HepG2 (cell line): ENCODE data around the gene NKD1. TPM values are rescaled to one million over a fixed set of nuclear protein-coding genes. Genes with fewer than 3 reads are reported as not detected.

Experiments
- DMTF1 ChIP-seq: sonication (generic); formaldehyde crosslinking; IDR thresholded peaks from 2 replicates; pipeline ENCODE4 v1.4.0; 2020; ENCODE audit warnings: mild to moderate bottlenecking, missing genetic modification reagents
- DR1 ChIP-seq: sonication (generic); formaldehyde crosslinking; IDR thresholded peaks from 2 replicates; pipeline ENCODE4 v1.8.0; 2021; ENCODE audit warnings: mild to moderate bottlenecking, missing genetic modification reagents, inconsistent platforms
- FLYWCH1 ChIP-seq: sonication (generic); formaldehyde crosslinking; IDR thresholded peaks from 2 replicates; pipeline ENCODE4 v1.8.1; 2023; ENCODE audit warnings: mild to moderate bottlenecking, missing genetic modification reagents
- KDM3A ChIP-seq: IDR thresholded peaks from 2 replicates; pipeline ENCODE4 v1.6.1; 2018; ENCODE audit warnings: low read depth, missing compliant biosample characterization
- MTA3 ChIP-seq: sonication (generic); formaldehyde crosslinking; IDR thresholded peaks from 2 replicates; pipeline ENCODE4 v1.4.0; 2020; ENCODE audit warnings: missing genetic modification reagents
- NFIB ChIP-seq: sonication (generic); formaldehyde crosslinking; IDR thresholded peaks from 2 replicates; pipeline ENCODE4 v1.9.0; 2021; ENCODE audit warnings: missing genetic modification reagents, mild to moderate bottlenecking, borderline replicate concordance
- RAD21 ChIP-seq: fragments of 450-650 bp; formaldehyde crosslinking; IDR thresholded peaks from 2 replicates; pipeline ENCODE4 v1.5.0; 2020; ENCODE audit warnings: mild to moderate bottlenecking
- SNAI1 ChIP-seq: sonication (generic); formaldehyde crosslinking; IDR thresholded peaks from 2 replicates; pipeline ENCODE4 v1.5.0; 2020; ENCODE audit warnings: mild to moderate bottlenecking, missing genetic modification reagents, borderline replicate concordance
- SP4 ChIP-seq: sonication (generic); formaldehyde crosslinking; IDR thresholded peaks from 2 replicates; pipeline ENCODE4 v1.8.1; 2023; ENCODE audit warnings: mild to moderate bottlenecking, missing genetic modification reagents
- TSC22D2 ChIP-seq: sonication (generic); formaldehyde crosslinking; IDR thresholded peaks from 2 replicates; pipeline ENCODE4 v1.5.1; 2020; ENCODE audit warnings: missing genetic modification reagents, mild to moderate bottlenecking, borderline replicate concordance
- ZC3H13 ChIP-seq: sonication (generic); formaldehyde crosslinking; IDR thresholded peaks from 2 replicates; pipeline ENCODE4 v1.8.1; 2023; ENCODE audit warnings: mild to moderate bottlenecking, missing genetic modification reagents, moderate library complexity
- ZMYM3 ChIP-seq: sonication (generic); formaldehyde crosslinking; IDR thresholded peaks from 2 replicates; pipeline ENCODE4 v1.5.1; 2020; ENCODE audit warnings: mild to moderate bottlenecking, missing genetic modification reagents
- ZNF354B ChIP-seq: sonication (generic); formaldehyde crosslinking; IDR thresholded peaks from 2 replicates; pipeline ENCODE4 v1.8.0; 2022; ENCODE audit warnings: mild to moderate bottlenecking, missing genetic modification reagents
- ZNF644 ChIP-seq: IDR thresholded peaks from 2 replicates; pipeline ENCODE4 v1.6.1; 2016; ENCODE audit warnings: low read depth
- ZNF766 ChIP-seq: sonication (generic); formaldehyde crosslinking; IDR thresholded peaks from 2 replicates; pipeline ENCODE4 v1.5.0; 2020; ENCODE audit warnings: missing genetic modification reagents, borderline replicate concordance
- ZNF775 ChIP-seq: sonication (generic); formaldehyde crosslinking; IDR thresholded peaks from 2 replicates; pipeline ENCODE4 v1.4.0; 2020; ENCODE audit warnings: missing genetic modification reagents, mild to moderate bottlenecking, moderate library complexity, borderline replicate concordance
- ZNF839 ChIP-seq: sonication (generic); formaldehyde crosslinking; IDR thresholded peaks from 2 replicates; pipeline ENCODE4 v1.4.0; 2020; ENCODE audit warnings: missing genetic modification reagents, mild to moderate bottlenecking, borderline replicate concordance
- polyA plus RNA-seq, 8 experiments: library from polyadenylated mRNA; depleted of rRNA in 3 of 8; stranded (reverse) in 7 of 8; unstranded in 1 of 8; fragments of >200 nt; fragmentation: Illumina TruSeq in 4 of 8; extraction: Trizol in 4 of 8; gene quantifications; 2 replicates each; pipeline versions ENCODE4 v1.2.1 to v1.2.3, GENCODE V29; 2011 to 2016; ENCODE audit warnings: low read depth in 4 of 8, missing spikeins in 1 of 8, mixed read lengths in 1 of 8; ENCODE audit not compliant: insufficient read depth in 1 of 8
- total RNA-seq, 5 experiments: library from RNA; depleted of rRNA; stranded (reverse); fragments of >200 nt; fragmentation: Illumina TruSeq; extraction: Trizol; gene quantifications; 2 replicates each; pipeline ENCODE4 v1.2.3, GENCODE V29; 2016; ENCODE audit warnings: low read depth in 1 of 5
- TF ChIP-seq, protein P1 (sequence below): sonication (generic); formaldehyde crosslinking; IDR thresholded peaks from 2 replicates; pipeline ENCODE4 v1.4.0; 2020; ENCODE audit warnings: missing genetic modification reagents
- TF ChIP-seq, protein P2 (sequence below): sonication (generic); formaldehyde crosslinking; IDR thresholded peaks from 2 replicates; pipeline ENCODE4 v1.4.0; 2020; ENCODE audit warnings: missing genetic modification reagents
- TF ChIP-seq, protein P3 (sequence below): sonication (generic); formaldehyde crosslinking; IDR thresholded peaks from 2 replicates; pipeline ENCODE4 v1.4.0; 2020; ENCODE audit warnings: missing genetic modification reagents, borderline replicate concordance
- TF ChIP-seq, protein P4 (sequence below): sonication (generic); formaldehyde crosslinking; IDR thresholded peaks from 2 replicates; pipeline ENCODE4 v1.8.1; 2023; ENCODE audit warnings: mild to moderate bottlenecking, moderate library complexity, missing genetic modification reagents

The NKD1 gene
- total and polyA plus RNA-seq, 2 of the 13 experiments (the other 11 are each of a cell fraction or from before 2014, with no cell fraction given): 70.4 to 121 TPM

- TF ChIP-seq, protein P1, sequence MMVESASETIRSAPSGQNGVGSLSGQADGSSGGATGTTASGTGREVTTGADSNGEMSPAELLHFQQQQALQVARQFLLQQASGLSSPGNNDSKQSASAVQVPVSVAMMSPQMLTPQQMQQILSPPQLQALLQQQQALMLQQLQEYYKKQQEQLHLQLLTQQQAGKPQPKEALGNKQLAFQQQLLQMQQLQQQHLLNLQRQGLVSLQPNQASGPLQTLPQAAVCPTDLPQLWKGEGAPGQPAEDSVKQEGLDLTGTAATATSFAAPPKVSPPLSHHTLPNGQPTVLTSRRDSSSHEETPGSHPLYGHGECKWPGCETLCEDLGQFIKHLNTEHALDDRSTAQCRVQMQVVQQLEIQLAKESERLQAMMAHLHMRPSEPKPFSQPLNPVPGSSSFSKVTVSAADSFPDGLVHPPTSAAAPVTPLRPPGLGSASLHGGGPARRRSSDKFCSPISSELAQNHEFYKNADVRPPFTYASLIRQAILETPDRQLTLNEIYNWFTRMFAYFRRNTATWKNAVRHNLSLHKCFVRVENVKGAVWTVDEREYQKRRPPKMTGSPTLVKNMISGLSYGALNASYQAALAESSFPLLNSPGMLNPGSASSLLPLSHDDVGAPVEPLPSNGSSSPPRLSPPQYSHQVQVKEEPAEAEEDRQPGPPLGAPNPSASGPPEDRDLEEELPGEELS (CRISPR knock-in tag): peak; percentile 98
- 0 out of 2 replicates have a peak, but pooled peaks have one; percentile 45 for TF ChIP-seq ZNF644 (CRISPR knock-in tag)
- no peak for TF ChIP-seq NFIB (CRISPR knock-in tag)
- peak; percentile 95 for TF ChIP-seq ZMYM3 (CRISPR knock-in tag)
- peak; percentile 67 for TF ChIP-seq SP4 (CRISPR knock-in tag)
- TF ChIP-seq TSC22D2 (CRISPR knock-in tag): no peak; the same call in 1 of the 2 replicates
- TF ChIP-seq FLYWCH1 (CRISPR knock-in tag): no peak
- TF ChIP-seq, protein P2, sequence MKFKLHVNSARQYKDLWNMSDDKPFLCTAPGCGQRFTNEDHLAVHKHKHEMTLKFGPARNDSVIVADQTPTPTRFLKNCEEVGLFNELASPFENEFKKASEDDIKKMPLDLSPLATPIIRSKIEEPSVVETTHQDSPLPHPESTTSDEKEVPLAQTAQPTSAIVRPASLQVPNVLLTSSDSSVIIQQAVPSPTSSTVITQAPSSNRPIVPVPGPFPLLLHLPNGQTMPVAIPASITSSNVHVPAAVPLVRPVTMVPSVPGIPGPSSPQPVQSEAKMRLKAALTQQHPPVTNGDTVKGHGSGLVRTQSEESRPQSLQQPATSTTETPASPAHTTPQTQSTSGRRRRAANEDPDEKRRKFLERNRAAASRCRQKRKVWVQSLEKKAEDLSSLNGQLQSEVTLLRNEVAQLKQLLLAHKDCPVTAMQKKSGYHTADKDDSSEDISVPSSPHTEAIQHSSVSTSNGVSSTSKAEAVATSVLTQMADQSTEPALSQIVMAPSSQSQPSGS: no peak
- TF ChIP-seq ZNF775: 0 out of 2 replicates have a peak, but pooled peaks have one; percentile 71
- TF ChIP-seq, protein P3, sequence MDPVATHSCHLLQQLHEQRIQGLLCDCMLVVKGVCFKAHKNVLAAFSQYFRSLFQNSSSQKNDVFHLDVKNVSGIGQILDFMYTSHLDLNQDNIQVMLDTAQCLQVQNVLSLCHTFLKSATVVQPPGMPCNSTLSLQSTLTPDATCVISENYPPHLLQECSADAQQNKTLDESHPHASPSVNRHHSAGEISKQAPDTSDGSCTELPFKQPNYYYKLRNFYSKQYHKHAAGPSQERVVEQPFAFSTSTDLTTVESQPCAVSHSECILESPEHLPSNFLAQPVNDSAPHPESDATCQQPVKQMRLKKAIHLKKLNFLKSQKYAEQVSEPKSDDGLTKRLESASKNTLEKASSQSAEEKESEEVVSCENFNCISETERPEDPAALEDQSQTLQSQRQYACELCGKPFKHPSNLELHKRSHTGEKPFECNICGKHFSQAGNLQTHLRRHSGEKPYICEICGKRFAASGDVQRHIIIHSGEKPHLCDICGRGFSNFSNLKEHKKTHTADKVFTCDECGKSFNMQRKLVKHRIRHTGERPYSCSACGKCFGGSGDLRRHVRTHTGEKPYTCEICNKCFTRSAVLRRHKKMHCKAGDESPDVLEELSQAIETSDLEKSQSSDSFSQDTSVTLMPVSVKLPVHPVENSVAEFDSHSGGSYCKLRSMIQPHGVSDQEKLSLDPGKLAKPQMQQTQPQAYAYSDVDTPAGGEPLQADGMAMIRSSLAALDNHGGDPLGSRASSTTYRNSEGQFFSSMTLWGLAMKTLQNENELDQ (CRISPR knock-in tag): peak; percentile 19; the same call in 1 of the 2 replicates
- 0 out of 2 replicates have a peak, but pooled peaks have one; percentile 15 for TF ChIP-seq SNAI1 (CRISPR knock-in tag)
- TF ChIP-seq, protein P4, sequence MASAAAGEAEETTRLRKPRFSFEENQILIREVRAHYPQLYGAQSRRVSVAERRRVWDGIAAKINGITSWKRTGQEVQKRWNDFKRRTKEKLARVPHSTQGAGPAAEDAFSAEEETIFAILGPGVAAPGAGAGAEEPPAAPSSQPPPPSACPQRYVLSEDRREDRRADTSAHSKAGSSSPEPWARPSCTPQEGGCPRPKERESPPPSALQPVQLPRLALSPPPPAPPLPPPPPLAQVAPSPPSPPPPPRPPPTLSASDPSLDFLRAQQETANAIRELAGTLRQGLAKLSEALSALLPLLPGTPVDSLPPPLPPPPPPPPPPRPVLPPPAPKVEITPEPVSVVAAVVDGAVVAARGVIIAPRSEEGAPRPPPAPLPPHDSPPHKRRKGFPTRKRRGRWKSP: peak; percentile 63; the same call in 1 of the 2 replicates
- TF ChIP-seq ZNF354B (CRISPR knock-in tag): no peak
- no peak for TF ChIP-seq ZNF766 (CRISPR knock-in tag)
- TF ChIP-seq DMTF1 (CRISPR knock-in tag): no peak
- TF ChIP-seq RAD21 (CRISPR knock-in tag): peak; percentile 43; the same call in 1 of the 2 replicates
- TF ChIP-seq DR1 (CRISPR knock-in tag): no peak
- TF ChIP-seq ZC3H13 (CRISPR knock-in tag): no peak
- TF ChIP-seq MTA3 (CRISPR knock-in tag): no peak
- no peak for TF ChIP-seq ZNF839 (CRISPR knock-in tag)
- TF ChIP-seq KDM3A (CRISPR knock-in tag): no peak; the same call in 1 of the 2 replicates
These were observed 9.0 kb upstream of the NKD1 start (continued) for GRCh38 chr16:50539053-50539695.
